Fibroblast of lung (primary cell): ENCODE results near the gene AMMECR1L.

ENCODE experiments used
- CTCF ChIP-seq, 2 donors: IDR thresholded peaks in 1 of 2; conservative IDR thresholded peaks in 1 of 2; 1 replicate in 1 of 2; 2 replicates in 1 of 2; pipeline ENCODE4 v1.5.1; 2011 to 2012; ENCODE audit warnings: low read length in 2 of 2, control low read depth in 1 of 2, inconsistent platforms in 1 of 2, low read depth in 1 of 2, mild to moderate bottlenecking in 1 of 2
- EZH2 ChIP-seq: IDR thresholded peaks from 2 replicates; pipeline ENCODE4 v1.5.1; 2012; ENCODE audit warnings: low read length, control low read depth, mild to moderate bottlenecking; ENCODE audit errors: missing control alignments

- TF ChIP-seq CTCF (conservative IDR thresholded peaks at IDR 0.05 in 1 of 2, IDR thresholded peaks at IDR 0.05 in 1 of 2; ENCODE audit: low read depth in 1 of 2, low read length in 2 of 2) (no peak), EZH2 (no peak)
Observed at GRCh38 chr2:127897531-127898211, 11.9 kb upstream of the AMMECR1L start.
